GM23338 (cell line): ENCODE data around the gene KRTAP12-1. TPM values are rescaled to one million over a fixed set of nuclear protein-coding genes. Genes with fewer than 3 reads are reported as not detected.
"Not testable (repeated sequence)": the region's sequence is repeated elsewhere in the genome, so short reads cannot be mapped to it uniquely, and the experiment has no call there.

Experiments
- ATAC-seq: fragments of 200-7000 bp; cut with Tn5 transposase; 3 replicates; pipeline ENCODE4 v1.9.1; 2020
- DNase-seq: peaks from one replicate; pipeline ENCODE4 v3.0.0-alpha.2; 2015; ENCODE audit warnings: low spot score
- H2AFZ ChIP-seq: fragments of 200-600 bp; sonication (generic); 2 replicates; pipeline ENCODE4 v1.8.0; 2016; ENCODE audit warnings: antibody characterized with exemption, mild to moderate bottlenecking, moderate library complexity
- H3F3A ChIP-seq: fragments of 200-600 bp; sonication (generic); replicated peaks from 2 replicates; pipeline ENCODE4 v1.8.0; 2017; ENCODE audit warnings: antibody characterized with exemption, mixed run types, low read depth
- H3K27ac ChIP-seq: fragments of 200-600 bp; sonication (generic); 2 replicates; pipeline ENCODE4 v1.6.1; 2016; ENCODE audit warnings: low read depth
- H3K27me3 ChIP-seq: fragments of 200-600 bp; sonication (generic); 2 replicates; pipeline ENCODE4 v1.8.0; 2016; ENCODE audit warnings: mild to moderate bottlenecking, mixed run types, moderate library complexity; ENCODE audit not compliant: insufficient read depth
- H3K36me3 ChIP-seq: fragments of 200-600 bp; sonication (generic); 2 replicates; pipeline ENCODE4 v1.8.0; 2016; ENCODE audit warnings: mild to moderate bottlenecking; ENCODE audit not compliant: insufficient read depth
- H3K4me1 ChIP-seq: fragments of 200-600 bp; sonication (generic); 2 replicates; pipeline ENCODE4 v1.8.0; 2016; ENCODE audit warnings: mild to moderate bottlenecking, moderate library complexity; ENCODE audit not compliant: insufficient read depth
- H3K4me2 ChIP-seq: fragments of 200-600 bp; sonication (generic); 2 replicates; pipeline ENCODE4 v1.7.1; 2017; ENCODE audit warnings: mixed run types
- H3K4me3 ChIP-seq: fragments of 200-600 bp; sonication (generic); 2 replicates; pipeline ENCODE4 v1.6.1; 2016; ENCODE audit warnings: mixed run types
- H3K79me2 ChIP-seq: fragments of 200-600 bp; sonication (generic); replicated peaks from 2 replicates; pipeline ENCODE4 v1.8.0; 2017; ENCODE audit warnings: mild to moderate bottlenecking; ENCODE audit not compliant: insufficient read depth
- H3K9me2 ChIP-seq: fragments of 200-600 bp; sonication (generic); 2 replicates; pipeline ENCODE4 v1.8.0; 2017; ENCODE audit not compliant: insufficient read depth
- H4K20me1 ChIP-seq: fragments of 200-600 bp; sonication (generic); replicated peaks from 2 replicates; pipeline ENCODE4 v1.8.0; 2017; ENCODE audit warnings: mild to moderate bottlenecking; ENCODE audit not compliant: insufficient read depth
- H3K27ac Mint-ChIP-seq: 2 replicates; pipeline ENCODE4 v1.8.0; 2020; ENCODE audit warnings: inconsistent platforms, mild to moderate bottlenecking, moderate library complexity, mixed read lengths
- H3K27me3 Mint-ChIP-seq: 3 replicates; pipeline ENCODE4 v1.8.0; 2022; ENCODE audit warnings: low read depth, mild to moderate bottlenecking, moderate library complexity, mixed read lengths, inconsistent platforms; ENCODE audit not compliant: insufficient read depth, poor library complexity
- H3K36me3 Mint-ChIP-seq: 3 replicates; pipeline ENCODE4 v1.8.0; 2021; ENCODE audit warnings: low read depth, mild to moderate bottlenecking, inconsistent platforms, moderate library complexity, mixed read lengths
- H3K4me1 Mint-ChIP-seq: 3 replicates; pipeline ENCODE4 v1.8.0; 2020; ENCODE audit warnings: mild to moderate bottlenecking, inconsistent platforms, mixed read lengths
- H3K4me3 Mint-ChIP-seq: 3 replicates; pipeline ENCODE4 v1.8.0; 2021; ENCODE audit warnings: moderate library complexity, mild to moderate bottlenecking, inconsistent platforms, mixed read lengths
- H3K9me3 Mint-ChIP-seq: 3 replicates; pipeline ENCODE4 v1.8.0; 2020; ENCODE audit warnings: moderate library complexity, mild to moderate bottlenecking, inconsistent platforms, mixed read lengths
- EZH2 ChIP-seq: fragments of 200-600 bp; sonication (generic); IDR thresholded peaks from one replicate; pipeline ENCODE4 v1.8.0; 2017; ENCODE audit warnings: antibody characterized with exemption, mild to moderate bottlenecking, low read depth; ENCODE audit not compliant: unreplicated experiment
- NANOG ChIP-seq: IDR thresholded peaks from 2 replicates; pipeline ENCODE4 v1.6.1; 2016; ENCODE audit warnings: antibody characterized with exemption, borderline replicate concordance
- ZNF114 ChIP-seq: fragments of 250-450 bp; sonication (Bioruptor Pico); IDR thresholded peaks from 2 replicates; pipeline ENCODE4 v1.5.0; 2020; ENCODE audit warnings: mild to moderate bottlenecking, moderate library complexity
- polyA plus RNA-seq: library from polyadenylated mRNA; unstranded; fragments of >200 nt; fragmentation: Nextera tagmentation; extraction: Ambion mirVana; gene quantifications from 2 replicates; pipeline ENCODE4 v1.2.1, GENCODE V29; 2016
- total RNA-seq: library from RNA; depleted of rRNA; stranded (reverse); fragments of >200 nt; shearing (Covaris generic); gene quantifications from 2 replicates; pipeline ENCODE4 v1.2.3, GENCODE V29; 2014
- TF ChIP-seq, protein P1 (sequence below): IDR thresholded peaks from one replicate; pipeline ENCODE4 v1.6.1; 2018; ENCODE audit warnings: antibody characterized with exemption; ENCODE audit not compliant: unreplicated experiment

Gene KRTAP12-1
- total and polyA plus RNA-seq, 2 experiments from 2014 or later: not detected

DNA sequence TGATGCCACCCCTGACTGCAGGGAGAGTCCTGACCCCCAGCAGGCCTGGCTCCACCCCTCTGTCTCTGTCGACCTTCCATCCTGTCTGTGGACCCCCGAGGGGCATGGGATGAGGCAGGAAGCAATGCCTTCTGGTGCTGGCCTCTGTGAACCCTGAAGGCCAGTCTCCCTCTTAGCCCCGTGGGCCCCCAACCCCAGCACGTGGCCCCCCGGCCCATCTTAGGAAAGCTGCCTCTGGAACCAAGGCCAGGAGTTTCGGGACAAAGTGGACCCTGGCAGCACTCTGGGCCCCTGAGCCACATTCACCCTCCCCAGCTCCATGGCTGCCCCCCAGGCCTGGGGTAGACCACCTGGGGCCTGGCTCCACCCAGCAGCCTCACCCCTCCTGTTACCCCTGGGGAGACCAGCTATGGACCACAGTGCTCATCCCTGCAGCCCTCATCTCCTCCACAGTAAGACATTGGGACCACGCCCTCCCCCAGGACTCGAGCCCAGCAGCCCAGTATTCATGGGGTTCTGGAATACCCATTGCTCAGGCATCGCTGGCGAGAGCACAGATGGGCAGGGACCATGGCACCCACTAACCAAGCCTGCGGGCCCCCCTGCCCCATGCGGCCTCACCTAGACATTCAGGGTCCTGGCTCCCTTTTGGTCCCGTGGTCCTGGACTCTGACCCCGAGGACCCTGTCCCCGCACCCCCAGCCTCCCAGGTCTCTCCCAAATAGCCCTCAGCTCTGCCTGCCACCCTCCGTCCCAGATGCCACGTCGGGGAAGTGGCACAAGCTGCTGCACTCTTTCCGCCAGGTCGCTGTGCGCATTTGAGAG is 43.2 kb downstream of the KRTAP12-1 start:
- not testable (repeated sequence) for H3K4me1 Mint-ChIP-seq

DNA sequence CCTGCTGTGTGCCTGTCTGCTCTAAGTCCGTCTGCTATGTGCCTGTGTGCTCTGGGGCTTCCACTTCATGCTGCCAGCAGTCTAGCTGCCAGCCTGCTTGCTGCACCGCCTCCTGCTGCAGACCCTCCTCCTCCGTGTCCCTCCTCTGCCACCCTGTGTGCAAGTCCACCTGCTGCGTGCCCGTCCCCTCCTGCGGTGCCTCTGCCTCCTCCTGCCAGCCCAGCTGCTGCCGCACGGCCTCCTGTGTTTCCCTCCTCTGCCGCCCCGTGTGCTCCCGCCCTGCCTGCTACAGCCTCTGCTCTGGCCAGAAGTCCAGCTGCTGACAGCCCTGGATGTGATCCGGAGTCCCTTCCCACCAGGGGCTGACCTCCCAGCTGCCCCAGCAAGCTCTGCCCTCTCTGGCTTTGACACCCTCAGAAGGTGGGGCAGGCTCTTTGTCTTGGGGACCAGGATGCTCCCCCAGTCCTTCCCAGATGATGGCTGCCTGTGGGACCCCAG is 44.1 kb downstream of the KRTAP12-1 start:
- H2AFZ ChIP-seq, H3K4me2 ChIP-seq, H3F3A ChIP-seq, DNase-seq, H3K4me3 Mint-ChIP-seq, H3K4me3 ChIP-seq, H3K4me1 Mint-ChIP-seq, H4K20me1 ChIP-seq, H3K36me3 Mint-ChIP-seq, H3K36me3 ChIP-seq, H3K4me1 ChIP-seq, H3K27me3 Mint-ChIP-seq, ATAC-seq, H3K27ac ChIP-seq, H3K27ac Mint-ChIP-seq, H3K79me2 ChIP-seq, H3K27me3 ChIP-seq, H3K9me2 ChIP-seq: not testable (repeated sequence)
- H3K9me3 Mint-ChIP-seq: peaks cover 16% of the 10 kb centered on the region; the same call in 2 of the 3 replicates

More for the DNA sequence above, 43.2 kb downstream of the KRTAP12-1 start:
- not testable (repeated sequence) for H3K36me3 Mint-ChIP-seq, H3K27me3 ChIP-seq, H4K20me1 ChIP-seq, H3K4me3 ChIP-seq, H2AFZ ChIP-seq, H3K27me3 Mint-ChIP-seq, H3K9me2 ChIP-seq, DNase-seq, H3K27ac Mint-ChIP-seq, H3F3A ChIP-seq, ATAC-seq, H3K4me1 ChIP-seq, H3K27ac ChIP-seq, H3K79me2 ChIP-seq, H3K4me2 ChIP-seq, H3K4me3 Mint-ChIP-seq, H3K36me3 ChIP-seq
- H3K9me3 Mint-ChIP-seq: peaks cover 16% of the 10 kb centered on the region; the same call in 2 of the 3 replicates

DNA sequence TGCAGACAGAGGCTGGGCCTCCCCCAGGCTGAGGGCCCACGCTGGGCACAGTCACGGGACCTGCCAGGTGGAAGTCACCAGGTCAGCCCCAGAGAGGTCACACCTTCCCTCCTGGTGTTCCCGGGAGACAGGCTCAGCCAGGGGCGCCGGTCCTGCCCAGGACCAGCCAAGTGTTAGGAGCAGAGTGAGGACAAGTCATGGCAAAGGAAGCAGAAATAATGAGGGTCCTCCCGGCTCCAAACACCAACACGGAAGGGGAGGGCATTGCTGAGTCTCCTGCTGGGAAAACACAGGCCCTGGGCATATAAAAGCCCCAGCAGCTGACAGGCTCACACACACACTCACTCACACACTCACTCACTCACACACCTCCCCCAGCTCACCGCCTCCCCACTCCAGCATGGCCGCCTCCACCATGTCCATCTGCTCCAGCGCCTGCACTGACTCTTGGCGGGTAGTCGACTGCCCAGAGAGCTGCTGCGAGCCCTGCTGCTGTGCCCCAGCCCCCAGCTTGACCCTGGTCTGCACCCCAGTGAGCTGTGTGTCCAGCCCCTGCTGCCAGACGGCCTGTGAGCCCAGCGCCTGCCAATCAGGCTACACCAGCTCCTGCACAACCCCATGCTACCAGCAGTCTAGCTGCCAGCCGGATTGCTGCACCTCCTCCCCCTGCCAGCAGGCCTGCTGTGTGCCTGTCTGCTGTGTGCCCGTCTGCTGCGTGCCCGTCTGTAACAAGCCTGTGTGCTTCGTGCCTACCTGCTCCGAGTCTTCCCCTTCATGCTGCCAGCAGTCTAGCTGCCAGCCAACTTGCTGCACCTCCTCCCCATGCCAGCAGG is 44.7 kb downstream of the KRTAP12-1 start, which contains the start of gene KRTAP10-10:
Gene KRTAP10-10, plus strand, starts transcription at position 339 of the 833 bp plus-strand sequence. Its CDS starts 62 bp downstream, at position 401.
- H3K27ac ChIP-seq: no peak within 1 kb of the TSS
- no peaks in the 10 kb centered on the region for H3F3A ChIP-seq
- DNase-seq (no peak), ATAC-seq (peak; percentile 52)
- H3K4me1 Mint-ChIP-seq: peaks cover 3% of the 10 kb centered on the region; the same call in 2 of the 3 replicates
- H4K20me1 ChIP-seq: no peaks in the 10 kb centered on the region
- no peaks in the 10 kb centered on the region; the same call in 1 of the 3 replicates for H3K36me3 Mint-ChIP-seq
- H2AFZ ChIP-seq: no peak within 1 kb of the TSS
- no peaks in the 10 kb centered on the region for H3K79me2 ChIP-seq
- no peak within 1 kb of the TSS for H3K4me3 ChIP-seq
- no peak within 1 kb of the TSS for H3K4me3 Mint-ChIP-seq
- H3K4me2 ChIP-seq: no peak within 1 kb of the TSS
- H3K9me2 ChIP-seq: no peaks in the 10 kb centered on the region
- peaks cover 20% of the 10 kb centered on the region for H3K9me3 Mint-ChIP-seq
- 0 out of 2 replicates have a peak, but pooled peaks cover 5% of the 10 kb centered on the region for H3K36me3 ChIP-seq
- no peak for TF ChIP-seq EZH2
- no peak for TF ChIP-seq NANOG
- no peak for TF ChIP-seq ZNF114 (CRISPR knock-in tag)
- TF ChIP-seq, protein P1, sequence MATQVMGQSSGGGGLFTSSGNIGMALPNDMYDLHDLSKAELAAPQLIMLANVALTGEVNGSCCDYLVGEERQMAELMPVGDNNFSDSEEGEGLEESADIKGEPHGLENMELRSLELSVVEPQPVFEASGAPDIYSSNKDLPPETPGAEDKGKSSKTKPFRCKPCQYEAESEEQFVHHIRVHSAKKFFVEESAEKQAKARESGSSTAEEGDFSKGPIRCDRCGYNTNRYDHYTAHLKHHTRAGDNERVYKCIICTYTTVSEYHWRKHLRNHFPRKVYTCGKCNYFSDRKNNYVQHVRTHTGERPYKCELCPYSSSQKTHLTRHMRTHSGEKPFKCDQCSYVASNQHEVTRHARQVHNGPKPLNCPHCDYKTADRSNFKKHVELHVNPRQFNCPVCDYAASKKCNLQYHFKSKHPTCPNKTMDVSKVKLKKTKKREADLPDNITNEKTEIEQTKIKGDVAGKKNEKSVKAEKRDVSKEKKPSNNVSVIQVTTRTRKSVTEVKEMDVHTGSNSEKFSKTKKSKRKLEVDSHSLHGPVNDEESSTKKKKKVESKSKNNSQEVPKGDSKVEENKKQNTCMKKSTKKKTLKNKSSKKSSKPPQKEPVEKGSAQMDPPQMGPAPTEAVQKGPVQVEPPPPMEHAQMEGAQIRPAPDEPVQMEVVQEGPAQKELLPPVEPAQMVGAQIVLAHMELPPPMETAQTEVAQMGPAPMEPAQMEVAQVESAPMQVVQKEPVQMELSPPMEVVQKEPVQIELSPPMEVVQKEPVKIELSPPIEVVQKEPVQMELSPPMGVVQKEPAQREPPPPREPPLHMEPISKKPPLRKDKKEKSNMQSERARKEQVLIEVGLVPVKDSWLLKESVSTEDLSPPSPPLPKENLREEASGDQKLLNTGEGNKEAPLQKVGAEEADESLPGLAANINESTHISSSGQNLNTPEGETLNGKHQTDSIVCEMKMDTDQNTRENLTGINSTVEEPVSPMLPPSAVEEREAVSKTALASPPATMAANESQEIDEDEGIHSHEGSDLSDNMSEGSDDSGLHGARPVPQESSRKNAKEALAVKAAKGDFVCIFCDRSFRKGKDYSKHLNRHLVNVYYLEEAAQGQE: no peak
- no peak within 1 kb of the TSS for H3K27ac Mint-ChIP-seq
- no peaks in the 10 kb centered on the region for H3K27me3 ChIP-seq
- no peaks in the 10 kb centered on the region for H3K4me1 ChIP-seq
- H3K27me3 Mint-ChIP-seq: peaks cover 8% of the 10 kb centered on the region
